ENCODE measurements around the gene HMSD.

The HMSD gene

DNA sequence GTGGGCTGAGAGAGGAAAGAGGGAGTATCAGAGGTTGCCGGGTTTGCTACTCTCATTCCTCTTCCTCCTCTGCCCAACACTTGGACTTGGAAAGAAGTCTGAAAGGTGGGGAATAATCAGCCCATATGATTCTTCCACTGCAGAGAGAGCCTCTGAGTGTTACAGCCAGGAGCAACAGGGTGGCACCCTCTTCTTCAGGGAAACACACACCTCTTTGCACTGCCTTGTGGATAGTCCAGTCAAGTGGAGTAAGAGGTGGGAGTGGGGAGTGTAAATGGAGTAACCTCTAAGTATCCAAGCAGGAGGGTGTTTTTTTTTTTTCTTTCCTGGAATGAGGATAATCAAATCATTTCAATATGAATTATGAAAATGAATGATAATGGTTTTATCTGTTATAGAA lies 11.8 kb downstream of the HMSD start:
- no peak for DNase-seq

- no peak for DNase-seq
Observed at GRCh38 chr18:63961435-63961980, 12.4 kb downstream of the HMSD start.

- no peak for DNase-seq
Observed at GRCh38 chr18:63962137-63962536, 13.0 kb downstream of the HMSD start.

- DNase-seq: no peak
Observed at GRCh38 chr18:63963615-63964256, 14.6 kb downstream of the HMSD start.

DNA sequence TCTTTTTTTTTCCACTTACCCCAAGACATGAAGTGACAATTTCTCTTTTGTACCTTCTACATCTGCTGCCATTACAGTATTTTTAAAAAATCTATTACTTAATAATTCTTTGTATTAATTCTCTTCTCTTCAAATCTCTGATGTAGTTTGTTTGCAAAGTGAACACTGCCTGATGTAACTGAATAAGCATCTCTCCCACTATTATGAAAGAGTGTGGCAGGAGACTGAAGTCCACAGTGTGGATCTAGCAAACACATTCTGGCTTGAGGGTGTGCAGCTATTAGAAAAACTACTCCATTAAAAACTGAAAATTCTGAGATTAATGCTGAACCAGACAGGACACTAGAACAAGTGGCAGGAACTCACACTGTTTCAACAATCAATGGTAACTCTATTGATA lies 15.8 kb downstream of the HMSD start:
- no peak for DNase-seq

DNA sequence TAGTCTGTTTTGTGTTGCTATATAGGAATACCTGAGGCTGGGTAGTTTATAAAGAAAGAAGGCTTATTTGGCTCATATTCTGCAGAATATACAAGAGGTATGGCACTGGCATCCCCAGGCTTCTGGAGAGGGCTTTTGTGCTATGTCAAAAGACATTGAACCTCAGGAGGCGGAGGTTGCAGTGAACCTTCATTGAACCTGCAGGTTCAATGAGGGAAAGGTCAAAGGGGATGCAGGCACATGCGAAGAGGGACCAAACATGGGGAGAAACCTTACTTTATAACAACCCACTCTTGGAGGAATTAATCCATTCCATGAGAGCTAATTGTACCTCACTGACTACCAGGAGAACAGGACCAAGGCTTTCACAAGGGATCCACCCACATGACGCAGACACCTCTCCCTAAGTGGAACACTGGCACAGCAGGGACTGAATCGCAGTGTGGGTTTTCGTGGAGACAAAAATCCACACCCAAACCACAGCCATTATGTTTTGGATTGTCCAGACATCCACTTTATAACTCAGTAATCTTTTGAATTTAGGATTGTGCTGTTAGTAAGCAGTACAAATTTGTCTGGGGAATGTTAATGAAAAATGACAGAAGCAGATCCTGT lies 16.7 kb downstream of the HMSD start:
- no peak for DNase-seq

GRCh38 chr18:63969942-63970808 lies 21.1 kb downstream of the HMSD start, which contains the start of gene SERPINB8:
Gene SERPINB8, plus strand, starts transcription at chr18:63970081. Its CDS starts 8,228 bp downstream, at chr18:63978309.
- DNase-seq: peak; percentile 95

DNA sequence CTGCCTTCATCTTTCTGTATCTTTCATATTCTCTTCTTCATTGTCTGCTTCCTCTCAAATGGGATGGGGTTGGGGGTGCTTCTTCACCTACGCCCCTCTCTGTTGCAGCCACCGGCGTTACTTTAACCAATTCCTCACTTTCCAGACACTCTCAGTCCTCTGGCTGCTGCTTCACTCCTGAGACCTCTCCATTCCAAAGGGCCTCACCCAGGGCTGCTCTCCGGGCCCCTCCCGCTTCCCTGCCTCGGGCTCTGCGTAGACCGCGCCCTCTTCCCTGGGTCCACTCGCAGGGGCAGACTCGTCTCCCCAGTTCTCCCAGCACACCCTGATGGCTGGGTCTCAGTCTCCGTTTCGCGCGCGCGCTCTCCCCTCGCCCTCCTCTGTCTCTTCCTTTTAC lies 21.7 kb downstream of the HMSD start:
- DNase-seq: peak; percentile 55

GRCh38 chr18:63971320-63972001 lies 22.4 kb downstream of the HMSD start:
- no peak for DNase-seq

- DNase-seq: no peak
Observed at GRCh38 chr18:63972002-63972376, 22.9 kb downstream of the HMSD start.

GRCh38 chr18:63974991-63975390 lies 25.9 kb downstream of the HMSD start:
- DNase-seq: no peak

- DNase-seq: no peak
Observed at GRCh38 chr18:63975628-63976027, 26.5 kb downstream of the HMSD start.

GRCh38 chr18:63977040-63977439 lies 27.9 kb downstream of the HMSD start:
- no peak for DNase-seq

- peak; percentile 24 for DNase-seq
Observed at GRCh38 chr18:63979409-63979920, 30.4 kb downstream of the HMSD start.

DNA sequence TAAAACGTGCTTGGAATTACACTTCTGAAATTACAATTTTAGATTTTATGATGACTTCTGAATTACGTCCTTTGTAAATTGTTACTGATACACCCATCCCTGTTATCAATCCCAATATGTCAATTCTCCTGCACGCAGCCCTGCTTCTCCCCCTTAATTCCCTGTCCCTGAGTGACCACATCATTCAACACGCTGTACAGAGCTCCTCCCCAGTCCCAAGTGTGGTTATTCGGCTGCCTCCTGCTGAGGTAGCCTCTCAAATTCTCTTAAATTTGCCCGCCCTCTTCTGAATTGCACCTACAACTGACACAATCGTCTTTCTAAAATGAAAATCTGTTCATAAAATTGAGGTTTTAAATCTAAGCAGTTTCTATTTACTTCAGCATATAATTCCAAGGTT lies 30.9 kb downstream of the HMSD start:
- no peak for DNase-seq

- no peak for DNase-seq
Observed at GRCh38 chr18:63980896-63981460, 31.9 kb downstream of the HMSD start.

GRCh38 chr18:63981719-63982118 lies 32.6 kb downstream of the HMSD start:
- no peak for DNase-seq

GRCh38 chr18:63982361-63982760 lies 33.3 kb downstream of the HMSD start:
- no peak for DNase-seq

- no peak for DNase-seq
Observed at GRCh38 chr18:63986885-63987284, 37.8 kb downstream of the HMSD start.

DNA sequence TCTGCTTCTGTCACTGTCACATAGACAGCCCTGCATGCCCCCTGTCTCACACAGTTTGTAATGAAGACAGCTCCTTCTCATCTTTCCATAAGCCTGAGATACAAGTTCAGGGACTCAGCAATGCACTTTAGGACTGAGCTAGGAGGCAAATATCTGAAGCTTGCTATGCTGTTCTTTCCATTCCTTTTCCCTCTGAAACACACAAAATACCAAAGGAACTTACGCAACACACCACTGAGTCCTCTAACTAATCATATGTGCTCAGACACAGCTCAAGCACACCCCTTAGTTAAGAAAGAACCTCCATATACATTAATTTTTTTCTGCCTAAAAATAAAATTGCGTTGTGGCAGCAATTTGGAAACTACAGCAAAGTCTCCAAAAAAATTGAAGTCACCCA lies 38.6 kb downstream of the HMSD start:
- DNase-seq: no peak

DNA sequence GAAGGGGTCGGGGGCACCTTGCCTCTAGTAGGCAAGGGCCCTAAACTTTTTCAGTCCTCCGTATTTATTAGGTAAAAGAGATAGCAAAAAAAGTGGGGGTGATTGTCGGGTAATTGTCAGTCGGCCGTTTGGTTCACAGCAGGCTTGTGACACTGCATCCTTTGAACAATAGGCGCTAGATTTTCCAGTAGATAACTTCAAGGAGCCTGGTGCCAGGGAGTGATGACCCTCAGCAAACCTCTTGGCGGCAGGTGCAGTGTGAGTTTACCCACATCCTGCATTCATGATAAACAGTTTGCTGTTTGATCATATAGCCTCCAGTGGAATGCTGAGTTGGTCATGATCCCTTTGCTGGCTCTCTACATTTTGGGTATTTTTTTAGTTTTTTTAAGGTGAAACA lies 43.6 kb downstream of the HMSD start:
- no peak for DNase-seq

- no peak for DNase-seq
Observed at GRCh38 chr18:63994783-63995399, 45.8 kb downstream of the HMSD start.
